Measurements from ENCODE around the gene GPR15LG. TPM values are rescaled to one million over a fixed set of nuclear protein-coding genes. Genes with fewer than 3 reads are reported as not detected.

GPR15LG gene
- total and polyA plus RNA-seq, 2 experiments from 2014 or later, result 0.45 to 2.6 TPM

- no peak overlapping the region for H3K4me3 ChIP-seq
- no peaks in the 10 kb centered on the region for H3K4me1 ChIP-seq (ENCODE audit: insufficient read depth)
- TF ChIP-seq CTCF (IDR thresholded peaks at IDR 0.05; ENCODE audit: poor library complexity) (no peak), EZH2phosphoT487 (IDR thresholded peaks at IDR 0.05; ENCODE audit: low read depth, severe bottlenecking, unreplicated experiment) (no peak), EZH2 (IDR thresholded peaks at IDR 0.05; ENCODE audit: borderline replicate concordance) (no peak)
- no peak for DNase-seq (ENCODE audit: low spot score)
- peaks cover 45% of the 10 kb centered on the region for H3K27me3 ChIP-seq
- H3K27ac ChIP-seq, result no peak overlapping the region
- H3K79me2 ChIP-seq, result no peaks in the 10 kb centered on the region
- no peak overlapping the region for H3K4me2 ChIP-seq
- no peaks in the 10 kb centered on the region for H3K9me3 ChIP-seq (ENCODE audit: low read depth)
- no peaks in the 10 kb centered on the region for H4K20me1 ChIP-seq (ENCODE audit: insufficient read depth, poor library complexity, severe bottlenecking)
- no peaks in the 10 kb centered on the region for H3K9me2 ChIP-seq (replicated peaks; ENCODE audit: insufficient read depth)
- WGBS (ENCODE audit: low lambda C conversion rate, missing lambda C conversion rate), result 86% methylated on average over 5 of the region's 5 CpGs
- H3K36me3 ChIP-seq (replicated peaks; ENCODE audit: insufficient read depth, low read depth), result no peaks in the 10 kb centered on the region
- no peak overlapping the region for H2AFZ ChIP-seq
These were observed 17.5 kb downstream of the GPR15LG start for GRCh38 chr10:84191106-84191505.

GRCh38 chr10:84193327-84193726 is 19.7 kb downstream of the GPR15LG start:
- WGBS (ENCODE audit: low lambda C conversion rate, missing lambda C conversion rate), result 94% methylated on average over 2 of the region's 2 CpGs

GRCh38 chr10:84193846-84194423 is 20.3 kb downstream of the GPR15LG start:
- TF ChIP-seq EZH2 (IDR thresholded peaks at IDR 0.05; ENCODE audit: borderline replicate concordance) (no peak), CTCF (IDR thresholded peaks at IDR 0.05; ENCODE audit: poor library complexity) (no peak), EZH2phosphoT487 (IDR thresholded peaks at IDR 0.05; ENCODE audit: low read depth, severe bottlenecking, unreplicated experiment) (no peak)
- Histone ChIP-seq H3K36me3 (replicated peaks; ENCODE audit: insufficient read depth, low read depth) (no peaks in the 10 kb centered on the region), H3K27me3 (peaks cover 66% of the 10 kb centered on the region), H3K9me2 (replicated peaks; ENCODE audit: insufficient read depth) (no peaks in the 10 kb centered on the region), H3K79me2 (no peaks in the 10 kb centered on the region), H3K4me1 (ENCODE audit: insufficient read depth) (no peaks in the 10 kb centered on the region), H3K4me2 (peak overlapping the region; percentile 97), H3K9me3 (ENCODE audit: low read depth) (no peaks in the 10 kb centered on the region), H4K20me1 (ENCODE audit: insufficient read depth, poor library complexity, severe bottlenecking) (no peaks in the 10 kb centered on the region), H2AFZ (peak overlapping the region; percentile 63), H3K4me3 (peak overlapping the region; percentile 33), H3K27ac (no peak overlapping the region)
- 27% methylated on average over 5 of the region's 5 CpGs for WGBS (ENCODE audit: low lambda C conversion rate, missing lambda C conversion rate)
- DNase-seq (ENCODE audit: low spot score), result no peak

More at GRCh38 chr10:84193327-84193726, 19.7 kb downstream of the GPR15LG start:
- no peak overlapping the region for H3K27ac ChIP-seq
- H3K79me2 ChIP-seq, result no peaks in the 10 kb centered on the region
- TF ChIP-seq EZH2 (IDR thresholded peaks at IDR 0.05; ENCODE audit: borderline replicate concordance), result no peak
- TF ChIP-seq EZH2phosphoT487 (IDR thresholded peaks at IDR 0.05; ENCODE audit: low read depth, severe bottlenecking, unreplicated experiment), result no peak
- no peak for TF ChIP-seq CTCF (IDR thresholded peaks at IDR 0.05; ENCODE audit: poor library complexity)
- no peaks in the 10 kb centered on the region for H3K4me1 ChIP-seq (ENCODE audit: insufficient read depth)
- H3K9me2 ChIP-seq (replicated peaks; ENCODE audit: insufficient read depth), result no peaks in the 10 kb centered on the region
- no peak for DNase-seq (ENCODE audit: low spot score)
- no peak overlapping the region for H3K4me3 ChIP-seq
- no peak overlapping the region for H2AFZ ChIP-seq
- H4K20me1 ChIP-seq (ENCODE audit: insufficient read depth, poor library complexity, severe bottlenecking), result no peaks in the 10 kb centered on the region
- H3K27me3 ChIP-seq, result peaks cover 66% of the 10 kb centered on the region
- no peaks in the 10 kb centered on the region for H3K36me3 ChIP-seq (replicated peaks; ENCODE audit: insufficient read depth, low read depth)
- H3K9me3 ChIP-seq (ENCODE audit: low read depth), result no peaks in the 10 kb centered on the region
- no peak overlapping the region for H3K4me2 ChIP-seq
